A549 (cell line): ENCODE measurements around the gene CHST6.

Source experiments
- JUN ChIP-seq, 2 experiments: fragments of >200 bp; sonication (Bioruptor Twin); formaldehyde crosslinking; IDR thresholded peaks; 2 replicates in 1 of 2; 3 replicates in 1 of 2; pipeline ENCODE4 v1.6.1; 2016 to 2017
- RCOR1 ChIP-seq: fragments of 150-350 bp; IDR thresholded peaks from 2 replicates; pipeline ENCODE4 v1.6.1; 2014; ENCODE audit warnings: antibody characterized with exemption, low read length, low read depth

GRCh38 chr16:75514296-75514695, 19.1 kb upstream of the CHST6 start:
- TF ChIP-seq RCOR1 = no peak
- TF ChIP-seq JUN (IDR thresholded peaks at IDR 0.05) = no peak
